Transverse colon (tissue), 3 donors: ENCODE results near the gene AP2A1.

Source experiments
- EP300 ChIP-seq: sonication (generic); formaldehyde crosslinking; IDR thresholded peaks from one replicate; pipeline ENCODE4 v1.6.1; 2017; ENCODE audit warnings: antibody characterized with exemption, low read depth
- POLR2A ChIP-seq: fragments of 450-650 bp; IDR thresholded peaks from one replicate; pipeline ENCODE4 v1.6.1; 2016; ENCODE audit warnings: antibody characterized with exemption, mild to moderate bottlenecking, moderate library complexity
- TF ChIP-seq, protein P1 (sequence below), 5 experiments: fragments of 200-600 bp in 3 of 5; fragments of 450-650 bp in 2 of 5; sonication (generic) in 3 of 5; IDR thresholded peaks; 1 replicate in 2 of 5; 2 replicates in 3 of 5; pipeline ENCODE4 v1.5.1; 2016 to 2017; ENCODE audit warnings: antibody characterized with exemption in 5 of 5, inconsistent platforms in 3 of 5, mild to moderate bottlenecking in 2 of 5, moderate library complexity in 1 of 5

GRCh38 chr19:49767381-49767780 is 580 bp downstream of the AP2A1 start:
- TF ChIP-seq, protein P1, sequence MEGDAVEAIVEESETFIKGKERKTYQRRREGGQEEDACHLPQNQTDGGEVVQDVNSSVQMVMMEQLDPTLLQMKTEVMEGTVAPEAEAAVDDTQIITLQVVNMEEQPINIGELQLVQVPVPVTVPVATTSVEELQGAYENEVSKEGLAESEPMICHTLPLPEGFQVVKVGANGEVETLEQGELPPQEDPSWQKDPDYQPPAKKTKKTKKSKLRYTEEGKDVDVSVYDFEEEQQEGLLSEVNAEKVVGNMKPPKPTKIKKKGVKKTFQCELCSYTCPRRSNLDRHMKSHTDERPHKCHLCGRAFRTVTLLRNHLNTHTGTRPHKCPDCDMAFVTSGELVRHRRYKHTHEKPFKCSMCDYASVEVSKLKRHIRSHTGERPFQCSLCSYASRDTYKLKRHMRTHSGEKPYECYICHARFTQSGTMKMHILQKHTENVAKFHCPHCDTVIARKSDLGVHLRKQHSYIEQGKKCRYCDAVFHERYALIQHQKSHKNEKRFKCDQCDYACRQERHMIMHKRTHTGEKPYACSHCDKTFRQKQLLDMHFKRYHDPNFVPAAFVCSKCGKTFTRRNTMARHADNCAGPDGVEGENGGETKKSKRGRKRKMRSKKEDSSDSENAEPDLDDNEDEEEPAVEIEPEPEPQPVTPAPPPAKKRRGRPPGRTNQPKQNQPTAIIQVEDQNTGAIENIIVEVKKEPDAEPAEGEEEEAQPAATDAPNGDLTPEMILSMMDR (IDR thresholded peaks at IDR 0.05) = no peak
- no peak for TF ChIP-seq POLR2A
- TF ChIP-seq EP300 = no peak
